HEK293T (cell line): ENCODE measurements around the gene PGGHG.

Experiments
- BHLHE40 ChIP-seq: fragments of 450-650 bp; IDR thresholded peaks from 2 replicates; pipeline ENCODE4 v1.6.1; 2016; ENCODE audit warnings: mild to moderate bottlenecking, moderate library complexity, borderline replicate concordance
- CTBP1 ChIP-seq: fragments of 450-650 bp; IDR thresholded peaks from 2 replicates; pipeline ENCODE4 v1.6.1; 2016; ENCODE audit warnings: borderline replicate concordance
- PKNOX1 ChIP-seq: fragments of 450-650 bp; IDR thresholded peaks from 2 replicates; pipeline ENCODE4 v1.6.1; 2016
- TARDBP ChIP-seq: fragments of 450-650 bp; IDR thresholded peaks from 2 replicates; pipeline ENCODE4 v1.6.1; 2016

DNA sequence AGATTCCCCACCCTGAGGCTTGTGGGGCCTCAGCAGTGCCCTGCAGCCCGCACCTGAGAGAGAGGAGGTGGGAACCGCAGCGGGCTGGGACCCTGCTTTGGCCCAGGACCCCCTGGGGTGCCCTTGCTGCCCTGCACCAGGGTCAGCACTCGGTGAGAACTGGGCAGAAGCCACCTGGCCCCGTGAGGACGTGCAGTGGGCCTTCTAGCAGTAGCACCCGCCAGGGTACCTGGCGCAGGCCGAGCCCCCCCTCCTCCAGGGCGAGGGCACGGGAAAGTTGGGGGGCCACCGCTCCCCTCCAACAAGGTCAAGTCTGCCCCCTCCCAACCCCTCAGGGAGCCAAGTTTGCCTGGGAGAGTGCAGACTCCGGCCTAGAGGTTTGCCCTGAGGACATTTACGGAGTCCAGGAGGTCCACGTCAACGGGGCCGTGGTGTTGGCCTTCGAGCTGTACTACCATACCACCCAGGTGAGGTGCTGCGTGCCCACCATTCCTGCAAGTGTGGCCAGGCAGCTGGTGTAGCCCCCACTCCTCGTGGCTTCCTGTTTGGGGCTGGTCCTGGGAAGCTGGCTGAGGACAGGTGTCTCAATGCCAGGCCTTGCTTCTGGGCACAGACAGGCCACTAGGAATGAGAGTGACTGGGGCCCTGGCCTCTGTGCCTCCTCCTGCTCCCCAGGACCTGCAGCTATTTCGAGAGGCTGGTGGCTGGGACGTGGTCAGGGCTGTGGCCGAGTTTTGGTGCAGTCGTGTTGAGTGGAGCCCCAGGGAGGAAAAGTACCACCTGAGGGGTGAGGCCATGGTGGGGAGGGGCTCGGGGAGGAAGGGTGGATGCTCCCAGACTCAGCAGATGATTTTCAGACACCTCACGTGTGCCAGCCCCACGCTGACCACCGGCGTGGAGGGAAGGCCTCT, 3.5 kb downstream of the PGGHG start:
- no peak for TF ChIP-seq BHLHE40
- no peak for TF ChIP-seq PKNOX1
- TF ChIP-seq TARDBP, result no peak
- TF ChIP-seq CTBP1, result no peak
